SW 1271 (cell line): ENCODE results near the gene EHD1.

ENCODE experiments used
- DNase-seq, 2 experiments: peaks; one replicate each; lab custom pipeline; 2025; lab: John Stamatoyannopoulos, UW

Gene EHD1

GRCh38 chr11:64909653-64910343, 31.4 kb upstream of the EHD1 start:
- DNase-seq = no peak

GRCh38 chr11:64908766-64909165, 30.3 kb upstream of the EHD1 start:
- no peak for DNase-seq

GRCh38 chr11:64906314-64906635, 27.9 kb upstream of the EHD1 start:
- no peak for DNase-seq

GRCh38 chr11:64905516-64906313, 27.3 kb upstream of the EHD1 start:
- no peak for DNase-seq

GRCh38 chr11:64903291-64903833, 24.9 kb upstream of the EHD1 start:
- no peak for DNase-seq

- DNase-seq = no peak
Measured at GRCh38 chr11:64902102-64902900, 23.9 kb upstream of the EHD1 start.

GRCh38 chr11:64900774-64901173, 22.4 kb upstream of the EHD1 start:
- DNase-seq = no peak

- no peak for DNase-seq
Measured at GRCh38 chr11:64900263-64900678, 21.9 kb upstream of the EHD1 start.

- DNase-seq = no peak
Measured at GRCh38 chr11:64898541-64898940, 20.1 kb upstream of the EHD1 start.

GRCh38 chr11:64898076-64898445, 19.6 kb upstream of the EHD1 start:
- DNase-seq = no peak

GRCh38 chr11:64897381-64898075, 19.1 kb upstream of the EHD1 start:
- DNase-seq = no peak

- no peak for DNase-seq
Measured at GRCh38 chr11:64896448-64897022, 18.1 kb upstream of the EHD1 start.

GRCh38 chr11:64894812-64895452, 16.5 kb upstream of the EHD1 start:
- DNase-seq = no peak

GRCh38 chr11:64894070-64894811, 15.8 kb upstream of the EHD1 start:
- DNase-seq = peak in 1 of 2 experiments; percentile 65

GRCh38 chr11:64893194-64894069, 15.0 kb upstream of the EHD1 start:
- DNase-seq = no peak

- DNase-seq = no peak
Measured at GRCh38 chr11:64892838-64893193, 14.4 kb upstream of the EHD1 start.

- no peak for DNase-seq
Measured at GRCh38 chr11:64892411-64892831, 14.0 kb upstream of the EHD1 start.

GRCh38 chr11:64891880-64892279, 13.5 kb upstream of the EHD1 start:
- no peak for DNase-seq

GRCh38 chr11:64891215-64891848, 12.9 kb upstream of the EHD1 start:
- no peak for DNase-seq
